ENCODE measurements around the gene FBLN5.
A peak's percentile ranks its signal among the peaks of the same experiment; 100 is the strongest.
"Not testable (repeated sequence)": the region's sequence is repeated elsewhere in the genome, so short reads cannot be mapped to it uniquely, and the experiment has no call there.

Gene FBLN5

GRCh38 chr14:91876492-91876891 is 71.0 kb downstream of the FBLN5 start:
- Histone ChIP-seq H3K4me1 (ENCODE audit: control insufficient read depth in 2 of 2, insufficient read depth in 2 of 2, low read length in 2 of 2) (peaks cover 20 to 29% of the 10 kb centered on the region in 2 donors), H3K27me3 (ENCODE audit: control insufficient read depth in 2 of 2, insufficient read depth in 2 of 2, low read length in 2 of 2) (no peaks in the 10 kb centered on the region), H3K27ac (ENCODE audit: low read depth in 2 of 2, low read length in 2 of 2) (no peak overlapping the region), H3K9ac (ENCODE audit: low read depth in 1 of 2, low read length in 2 of 2) (no peak overlapping the region), H3K9me3 (ENCODE audit: control insufficient read depth in 2 of 2, low read length in 2 of 2) (no peaks in the 10 kb centered on the region), H3K36me3 (ENCODE audit: control insufficient read depth in 2 of 2, insufficient read depth in 2 of 2, low read length in 2 of 2) (no peaks in the 10 kb centered on the region), H3K4me3 (ENCODE audit: low read length in 2 of 2) (no peak overlapping the region)

GRCh38 chr14:91875525-91876286 is 71.8 kb downstream of the FBLN5 start:
- H3K27ac ChIP-seq (ENCODE audit: low read depth in 2 of 2, low read length in 2 of 2), result peak overlapping the region in 1 of 2 donors; percentile 42
- H3K27me3 ChIP-seq (ENCODE audit: control insufficient read depth in 2 of 2, insufficient read depth in 2 of 2, low read length in 2 of 2), result no peaks in the 10 kb centered on the region
- H3K9me3 ChIP-seq (ENCODE audit: control insufficient read depth in 2 of 2, low read length in 2 of 2), result no peaks in the 10 kb centered on the region
- peak overlapping the region in 1 of 2 donors; percentile 23 for H3K9ac ChIP-seq (ENCODE audit: low read depth in 1 of 2, low read length in 2 of 2)
- no peaks in the 10 kb centered on the region for H3K36me3 ChIP-seq (ENCODE audit: control insufficient read depth in 2 of 2, insufficient read depth in 2 of 2, low read length in 2 of 2)
- H3K4me3 ChIP-seq (ENCODE audit: low read length in 2 of 2), result no peak overlapping the region
- H3K4me1 ChIP-seq (ENCODE audit: control insufficient read depth in 2 of 2, insufficient read depth in 2 of 2, low read length in 2 of 2), result peaks cover 20 to 29% of the 10 kb centered on the region in 2 donors

- peak overlapping the region in 1 of 2 donors; percentile 28 for H3K4me3 ChIP-seq (ENCODE audit: low read length in 2 of 2)
- no peaks in the 10 kb centered on the region for H3K36me3 ChIP-seq (ENCODE audit: control insufficient read depth in 2 of 2, insufficient read depth in 2 of 2, low read length in 2 of 2)
- H3K27ac ChIP-seq (ENCODE audit: low read depth in 2 of 2, low read length in 2 of 2), result peak overlapping the region; percentile 88 to 90
- peaks cover 26 to 37% of the 10 kb centered on the region in 2 donors for H3K4me1 ChIP-seq (ENCODE audit: control insufficient read depth in 2 of 2, insufficient read depth in 2 of 2, low read length in 2 of 2)
- H3K9ac ChIP-seq (ENCODE audit: low read depth in 1 of 2, low read length in 2 of 2), result no peak overlapping the region
- no peaks in the 10 kb centered on the region for H3K27me3 ChIP-seq (ENCODE audit: control insufficient read depth in 2 of 2, insufficient read depth in 2 of 2, low read length in 2 of 2)
- H3K9me3 ChIP-seq (ENCODE audit: control insufficient read depth in 2 of 2, low read length in 2 of 2), result no peaks in the 10 kb centered on the region
Measured at GRCh38 chr14:91873471-91874415, 73.8 kb downstream of the FBLN5 start.

GRCh38 chr14:91872517-91873470 is 74.7 kb downstream of the FBLN5 start:
- peak overlapping the region; percentile 35 to 49 for H3K9ac ChIP-seq (ENCODE audit: low read depth in 1 of 2, low read length in 2 of 2)
- H3K9me3 ChIP-seq (ENCODE audit: control insufficient read depth in 2 of 2, low read length in 2 of 2), result no peaks in the 10 kb centered on the region
- H3K27me3 ChIP-seq (ENCODE audit: control insufficient read depth in 2 of 2, insufficient read depth in 2 of 2, low read length in 2 of 2), result no peaks in the 10 kb centered on the region
- H3K27ac ChIP-seq (ENCODE audit: low read depth in 2 of 2, low read length in 2 of 2), result peak overlapping the region; percentile 88 to 90
- H3K36me3 ChIP-seq (ENCODE audit: control insufficient read depth in 2 of 2, insufficient read depth in 2 of 2, low read length in 2 of 2), result no peaks in the 10 kb centered on the region
- H3K4me1 ChIP-seq (ENCODE audit: control insufficient read depth in 2 of 2, insufficient read depth in 2 of 2, low read length in 2 of 2), result peaks cover 26 to 37% of the 10 kb centered on the region in 2 donors
- H3K4me3 ChIP-seq (ENCODE audit: low read length in 2 of 2), result peak overlapping the region; percentile 24 to 45

- H3K27ac ChIP-seq (ENCODE audit: low read depth in 2 of 2, low read length in 2 of 2), result peak overlapping the region; percentile 88 to 90
- peak overlapping the region in 1 of 2 donors; percentile 45 for H3K4me3 ChIP-seq (ENCODE audit: low read length in 2 of 2)
- H3K9me3 ChIP-seq (ENCODE audit: control insufficient read depth in 2 of 2, low read length in 2 of 2), result no peaks in the 10 kb centered on the region
- no peaks in the 10 kb centered on the region for H3K36me3 ChIP-seq (ENCODE audit: control insufficient read depth in 2 of 2, insufficient read depth in 2 of 2, low read length in 2 of 2)
- peaks cover 26 to 37% of the 10 kb centered on the region in 2 donors for H3K4me1 ChIP-seq (ENCODE audit: control insufficient read depth in 2 of 2, insufficient read depth in 2 of 2, low read length in 2 of 2)
- no peaks in the 10 kb centered on the region for H3K27me3 ChIP-seq (ENCODE audit: control insufficient read depth in 2 of 2, insufficient read depth in 2 of 2, low read length in 2 of 2)
- peak overlapping the region; percentile 49 to 57 for H3K9ac ChIP-seq (ENCODE audit: low read depth in 1 of 2, low read length in 2 of 2)
Measured at GRCh38 chr14:91872011-91872501, 75.4 kb downstream of the FBLN5 start.

GRCh38 chr14:91871401-91871800 is 76.1 kb downstream of the FBLN5 start:
- H3K27ac ChIP-seq (ENCODE audit: low read depth in 2 of 2, low read length in 2 of 2); H3K27me3 ChIP-seq (ENCODE audit: control insufficient read depth in 2 of 2, insufficient read depth in 2 of 2, low read length in 2 of 2); H3K9ac ChIP-seq (ENCODE audit: low read depth in 1 of 2, low read length in 2 of 2); H3K4me3 ChIP-seq (ENCODE audit: low read length in 2 of 2); H3K9me3 ChIP-seq (ENCODE audit: control insufficient read depth in 2 of 2, low read length in 2 of 2); H3K36me3 ChIP-seq (ENCODE audit: control insufficient read depth in 2 of 2, insufficient read depth in 2 of 2, low read length in 2 of 2): not testable (repeated sequence)
- H3K4me1 ChIP-seq (ENCODE audit: control insufficient read depth in 2 of 2, insufficient read depth in 2 of 2, low read length in 2 of 2), result peaks cover 26 to 37% of the 10 kb centered on the region in 2 donors

GRCh38 chr14:91870890-91871289 is 76.6 kb downstream of the FBLN5 start:
- Histone ChIP-seq H3K36me3 (ENCODE audit: control insufficient read depth in 2 of 2, insufficient read depth in 2 of 2, low read length in 2 of 2) (no peaks in the 10 kb centered on the region), H3K9ac (ENCODE audit: low read depth in 1 of 2, low read length in 2 of 2) (no peak overlapping the region), H3K27ac (ENCODE audit: low read depth in 2 of 2, low read length in 2 of 2) (peak overlapping the region in 1 of 2 donors; percentile 68), H3K4me3 (ENCODE audit: low read length in 2 of 2) (no peak overlapping the region), H3K27me3 (ENCODE audit: control insufficient read depth in 2 of 2, insufficient read depth in 2 of 2, low read length in 2 of 2) (no peaks in the 10 kb centered on the region), H3K9me3 (ENCODE audit: control insufficient read depth in 2 of 2, low read length in 2 of 2) (no peaks in the 10 kb centered on the region), H3K4me1 (ENCODE audit: control insufficient read depth in 2 of 2, insufficient read depth in 2 of 2, low read length in 2 of 2) (peaks cover 26 to 36% of the 10 kb centered on the region in 2 donors)

- H3K4me3 ChIP-seq (ENCODE audit: low read length in 2 of 2), result peak overlapping the region in 1 of 2 donors; percentile 9
- H3K4me1 ChIP-seq (ENCODE audit: control insufficient read depth in 2 of 2, insufficient read depth in 2 of 2, low read length in 2 of 2), result peaks cover 22 to 29% of the 10 kb centered on the region in 2 donors
- H3K27me3 ChIP-seq (ENCODE audit: control insufficient read depth in 2 of 2, insufficient read depth in 2 of 2, low read length in 2 of 2), result no peaks in the 10 kb centered on the region
- no peak overlapping the region for H3K9ac ChIP-seq (ENCODE audit: low read depth in 1 of 2, low read length in 2 of 2)
- H3K27ac ChIP-seq (ENCODE audit: low read depth in 2 of 2, low read length in 2 of 2), result peak overlapping the region; percentile 8 to 68
- H3K9me3 ChIP-seq (ENCODE audit: control insufficient read depth in 2 of 2, low read length in 2 of 2), result no peaks in the 10 kb centered on the region
- H3K36me3 ChIP-seq (ENCODE audit: control insufficient read depth in 2 of 2, insufficient read depth in 2 of 2, low read length in 2 of 2), result no peaks in the 10 kb centered on the region
Measured at GRCh38 chr14:91870001-91870400, 77.5 kb downstream of the FBLN5 start.

- Histone ChIP-seq H3K4me1 (ENCODE audit: control insufficient read depth in 2 of 2, insufficient read depth in 2 of 2, low read length in 2 of 2) (peaks cover 22 to 29% of the 10 kb centered on the region in 2 donors), H3K27ac (ENCODE audit: low read depth in 2 of 2, low read length in 2 of 2) (peak overlapping the region in 1 of 2 donors; percentile 68), H3K9me3 (ENCODE audit: control insufficient read depth in 2 of 2, low read length in 2 of 2) (no peaks in the 10 kb centered on the region), H3K27me3 (ENCODE audit: control insufficient read depth in 2 of 2, insufficient read depth in 2 of 2, low read length in 2 of 2) (no peaks in the 10 kb centered on the region), H3K4me3 (ENCODE audit: low read length in 2 of 2) (no peak overlapping the region), H3K36me3 (ENCODE audit: control insufficient read depth in 2 of 2, insufficient read depth in 2 of 2, low read length in 2 of 2) (no peaks in the 10 kb centered on the region), H3K9ac (ENCODE audit: low read depth in 1 of 2, low read length in 2 of 2) (no peak overlapping the region)
Measured at GRCh38 chr14:91869556-91869955, 77.9 kb downstream of the FBLN5 start.
